T47D (cell line): ENCODE measurements around the gene TBXAS1.
A peak's percentile ranks its signal among the peaks of the same experiment; 100 is the strongest.

Experiments used
- DNase-seq, 2 experiments: peaks; one replicate each; pipeline versions ENCODE4 v3.0.0 to v3.0.0-alpha.2; 2011 to 2012; ENCODE audit warnings: low read depth in 1 of 2, low spot score in 1 of 2
- JUND ChIP-seq: IDR thresholded peaks from 2 replicates; pipeline ENCODE4 v1.6.1; 2012; ENCODE audit warnings: low read depth
- in situ Hi-C: cut with HindIII; loops from 2 replicates; pipeline ENCODE4 v1.10.0; 2016; ENCODE audit warnings: low sequenced_read_pairs, low pct_unique_long_range_greater_than_20kb

The TBXAS1 gene

GRCh38 chr7:139994356-139994755 is 165.3 kb downstream of the TBXAS1 start:
- in situ Hi-C loops, result no loop called here
- no peak for TF ChIP-seq JUND
- DNase-seq, result no peak

DNA sequence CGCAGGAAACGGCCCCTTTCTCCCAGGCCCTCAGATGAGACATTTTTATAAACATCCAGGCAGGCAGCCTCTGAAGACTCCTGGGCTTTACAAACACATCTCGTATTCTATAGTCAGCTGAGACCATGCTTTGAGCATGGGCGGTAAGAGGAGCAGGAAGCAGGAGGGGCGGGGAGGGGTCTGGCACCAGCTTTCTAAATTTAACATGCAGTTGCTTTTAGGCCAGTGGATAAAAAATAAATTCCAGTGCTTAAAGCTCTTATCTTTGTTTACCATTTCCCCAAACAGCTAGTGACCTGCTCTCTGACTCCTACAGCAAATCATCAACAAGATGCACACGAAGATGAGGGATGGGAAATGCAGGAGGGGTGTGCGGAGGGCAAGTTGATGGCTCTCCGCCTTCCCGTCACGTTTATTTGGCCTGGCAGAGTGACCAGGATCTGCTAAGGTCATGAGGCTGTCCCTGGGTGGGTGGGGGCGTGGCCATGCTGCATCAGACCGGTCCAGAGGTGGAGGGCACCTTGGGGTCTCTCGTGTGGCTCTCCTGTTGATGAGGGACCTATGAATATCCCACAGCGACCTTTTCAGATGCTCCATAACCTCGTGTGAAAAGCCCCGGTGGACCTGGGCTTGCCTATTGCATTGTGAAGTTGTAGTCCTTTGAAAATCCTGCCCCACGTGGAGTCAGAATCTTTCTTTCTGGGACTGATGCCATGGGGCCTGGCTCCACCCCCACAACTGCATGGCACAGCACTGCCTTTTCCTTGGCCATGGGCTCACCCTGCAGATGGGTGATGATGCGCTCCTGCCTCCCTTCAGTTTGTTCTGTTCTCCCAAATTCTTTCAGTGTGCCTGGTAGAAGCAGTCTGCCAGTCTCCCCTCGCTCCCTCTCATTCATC is 166.2 kb downstream of the TBXAS1 start:
- TF ChIP-seq JUND, result no peak
- in situ Hi-C loops, result no loop called here
- no peak for DNase-seq

GRCh38 chr7:139998572-139998971 is 169.5 kb downstream of the TBXAS1 start:
- in situ Hi-C loops, result no loop called here
- TF ChIP-seq JUND, result no peak
- no peak for DNase-seq

- no peak for TF ChIP-seq JUND
- in situ Hi-C loops, result no loop called here
- no peak for DNase-seq
Observed at GRCh38 chr7:139999516-139999915, 170.5 kb downstream of the TBXAS1 start.

GRCh38 chr7:140000666-140001268 is 171.7 kb downstream of the TBXAS1 start:
- DNase-seq, result no peak
- in situ Hi-C loops, result no loop called here
- no peak for TF ChIP-seq JUND

DNA sequence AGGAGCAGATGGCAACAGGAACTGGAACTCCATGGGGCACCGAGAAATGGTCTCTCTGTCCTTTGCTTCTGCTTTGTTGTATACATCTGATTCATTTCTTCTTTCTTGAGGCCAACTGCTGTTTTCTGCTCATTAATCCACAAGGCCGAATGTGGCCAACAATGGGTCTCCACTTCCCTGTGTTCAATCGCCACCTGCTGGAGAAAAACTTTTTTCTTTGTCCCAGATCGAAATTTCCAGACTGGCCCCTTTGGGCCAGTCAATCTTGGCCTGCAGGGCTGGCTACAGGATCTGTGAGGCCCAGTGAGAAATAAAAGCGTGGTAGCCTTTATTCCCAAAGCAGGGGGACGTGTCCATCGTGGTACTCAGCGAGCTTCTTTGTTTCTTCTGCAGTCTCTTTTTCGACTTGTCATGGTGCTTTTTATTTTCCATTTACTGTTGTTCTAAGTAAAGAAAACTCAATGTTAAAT is 174.9 kb downstream of the TBXAS1 start:
- in situ Hi-C loops, result no loop called here
- no peak for TF ChIP-seq JUND
- DNase-seq, result peak; percentile 31 to 66

GRCh38 chr7:140004672-140005071 is 175.6 kb downstream of the TBXAS1 start:
- TF ChIP-seq JUND, result no peak
- in situ Hi-C loops, result no loop called here
- no peak for DNase-seq

GRCh38 chr7:140005341-140005740 is 176.3 kb downstream of the TBXAS1 start:
- no peak for TF ChIP-seq JUND
- no peak for DNase-seq
- in situ Hi-C loops, result no loop called here

- peak in 1 of 2 experiments; percentile 46 for DNase-seq
- in situ Hi-C loops, result no loop called here
- TF ChIP-seq JUND, result no peak
Observed at GRCh38 chr7:140005754-140006503, 176.9 kb downstream of the TBXAS1 start.

GRCh38 chr7:140006600-140006999 is 177.5 kb downstream of the TBXAS1 start:
- in situ Hi-C loops, result no loop called here
- no peak for TF ChIP-seq JUND
- no peak for DNase-seq

DNA sequence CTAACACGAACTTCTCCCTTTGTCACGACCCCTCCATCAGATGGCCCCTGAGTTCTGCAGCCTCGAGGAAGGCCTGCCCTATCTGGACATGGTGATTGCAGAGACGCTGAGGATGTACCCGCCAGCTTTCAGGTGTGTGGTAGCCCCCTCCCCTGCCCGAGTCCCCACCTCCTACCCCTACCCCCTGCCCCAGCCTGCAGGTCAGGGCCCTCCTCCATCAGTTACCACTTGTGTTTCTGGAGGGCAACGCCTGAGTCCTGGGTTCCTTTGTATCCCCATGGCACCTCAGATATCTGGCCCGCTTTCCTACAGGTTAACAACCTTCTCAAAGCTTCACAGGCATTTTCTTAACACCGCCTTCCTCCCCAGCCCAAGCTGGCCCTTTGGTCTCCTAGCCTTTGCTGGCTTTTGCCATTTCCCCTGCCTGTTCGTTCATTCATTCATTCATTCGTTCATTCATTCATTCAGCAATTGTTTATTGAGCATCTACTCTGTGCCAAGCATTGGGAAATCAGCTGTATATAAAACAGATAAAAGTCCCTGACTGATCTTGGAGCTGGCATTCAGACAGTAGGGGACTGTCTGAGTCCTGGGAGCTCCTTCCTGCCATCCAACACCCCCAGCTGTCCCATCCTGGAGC is 178.1 kb downstream of the TBXAS1 start:
- no peak for TF ChIP-seq JUND
- in situ Hi-C loops, result no loop called here
- DNase-seq, result no peak

DNA sequence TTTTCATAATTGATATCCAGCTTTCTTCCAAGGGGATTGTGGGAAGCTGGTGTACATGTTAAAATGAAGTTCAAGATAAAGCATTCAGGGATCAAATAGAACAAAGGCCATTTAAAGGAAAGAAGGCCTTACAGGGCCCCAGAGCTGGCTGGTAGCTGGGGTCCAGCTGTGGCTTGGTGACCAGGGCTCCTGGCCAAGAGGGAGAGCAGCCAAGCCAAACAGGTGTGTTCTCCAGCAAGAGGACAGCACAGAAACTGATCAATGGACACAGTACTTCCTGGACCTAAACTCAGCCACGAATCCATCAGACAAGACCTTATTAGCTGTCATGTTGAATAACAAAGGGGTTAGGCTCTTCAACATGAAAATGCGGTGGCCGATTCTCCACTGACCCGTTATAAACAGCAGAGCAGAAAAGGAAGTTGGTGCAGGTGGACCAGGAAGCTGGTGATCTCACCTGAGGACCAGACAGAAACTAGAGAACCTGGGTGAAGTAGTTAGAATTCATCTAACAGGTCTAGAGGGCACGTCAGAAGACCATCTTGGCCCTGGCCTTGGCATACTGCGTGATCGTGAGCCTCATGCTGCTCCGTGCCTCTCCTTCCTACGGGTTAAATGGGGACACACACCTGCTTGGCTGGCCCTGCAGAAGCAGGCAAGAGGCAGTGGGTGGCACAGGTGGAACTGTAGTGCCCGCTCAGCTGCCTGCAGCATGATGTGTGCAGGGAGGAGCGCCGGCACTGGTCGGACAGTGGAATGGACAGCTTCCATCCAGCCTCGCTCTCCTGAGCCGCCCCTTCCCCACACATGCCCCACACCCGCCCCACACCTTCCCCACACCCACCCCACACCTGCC is 179.9 kb downstream of the TBXAS1 start:
- TF ChIP-seq JUND, result no peak
- peak in 1 of 2 experiments; percentile 16 for DNase-seq
- in situ Hi-C loops, result no loop called here
